ENCODE data around the gene ADGRD1. TPM values are rescaled to one million over a fixed set of nuclear protein-coding genes. Genes with fewer than 3 reads are reported as not detected.

Gene ADGRD1
- total RNA-seq, 6 experiments from 2014 or later = not detected

DNA sequence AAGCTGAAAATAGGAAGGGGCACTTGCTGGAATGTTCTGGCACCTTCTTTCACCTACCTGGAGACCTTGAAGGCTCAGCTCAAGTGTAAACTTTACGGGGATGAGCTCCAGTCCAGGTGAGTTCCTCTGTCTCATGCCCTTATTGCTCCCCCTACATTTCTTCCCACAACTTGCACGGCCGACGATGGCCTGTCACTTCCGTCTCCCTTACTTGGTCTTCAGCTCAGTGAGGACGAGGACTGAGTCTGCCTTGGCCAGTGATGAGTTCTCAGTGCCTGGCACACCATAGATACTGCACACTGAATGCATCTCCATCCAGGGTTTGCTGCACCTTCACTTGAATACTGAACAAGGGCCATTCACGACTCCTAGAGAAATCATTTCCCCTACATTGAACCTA is 21.4 kb downstream of the ADGRD1 start:
- no peaks in the 10 kb centered on the region for H3K36me3 Mint-ChIP-seq (ENCODE audit: low read depth)

DNA sequence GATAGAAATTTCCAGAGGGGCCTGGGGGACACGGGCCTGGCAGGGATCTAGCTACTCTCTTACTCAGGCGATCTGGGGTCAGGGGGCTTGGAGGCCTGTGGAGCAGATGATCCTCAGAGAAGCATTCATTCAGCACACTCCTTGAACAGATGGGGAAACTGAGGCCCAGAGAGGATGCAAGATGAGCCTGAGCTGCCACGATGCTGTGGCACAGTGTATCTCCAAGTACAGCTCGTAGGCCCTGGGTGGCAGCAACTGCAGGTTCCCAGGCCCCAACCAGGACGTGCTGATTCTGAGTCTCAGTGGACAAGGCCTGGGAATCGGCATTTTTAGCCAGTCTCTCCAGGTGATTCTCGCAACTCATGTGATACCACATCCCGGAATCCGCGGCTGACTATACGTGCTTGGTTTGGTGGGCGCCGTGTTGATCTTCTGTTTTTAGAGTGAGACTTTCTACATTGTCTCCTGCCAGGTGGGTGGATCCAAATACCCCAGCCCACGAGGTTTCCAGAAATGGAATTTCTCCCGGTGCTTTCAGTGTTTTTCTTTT is 22.5 kb downstream of the ADGRD1 start:
- Mint-ChIP-seq H3K9me3 (peaks cover 42% of the 10 kb centered on the region), H3K4me1 (ENCODE audit: low read depth) (no peaks in the 10 kb centered on the region)
- DNase-seq = no peak

More for the DNA sequence above, 21.4 kb downstream of the ADGRD1 start:
- no peak overlapping the region for H3K27ac Mint-ChIP-seq
- H3K9me3 Mint-ChIP-seq = peaks cover 44% of the 10 kb centered on the region
- no peak overlapping the region for H3K4me3 Mint-ChIP-seq
- TF ChIP-seq, protein P1, sequence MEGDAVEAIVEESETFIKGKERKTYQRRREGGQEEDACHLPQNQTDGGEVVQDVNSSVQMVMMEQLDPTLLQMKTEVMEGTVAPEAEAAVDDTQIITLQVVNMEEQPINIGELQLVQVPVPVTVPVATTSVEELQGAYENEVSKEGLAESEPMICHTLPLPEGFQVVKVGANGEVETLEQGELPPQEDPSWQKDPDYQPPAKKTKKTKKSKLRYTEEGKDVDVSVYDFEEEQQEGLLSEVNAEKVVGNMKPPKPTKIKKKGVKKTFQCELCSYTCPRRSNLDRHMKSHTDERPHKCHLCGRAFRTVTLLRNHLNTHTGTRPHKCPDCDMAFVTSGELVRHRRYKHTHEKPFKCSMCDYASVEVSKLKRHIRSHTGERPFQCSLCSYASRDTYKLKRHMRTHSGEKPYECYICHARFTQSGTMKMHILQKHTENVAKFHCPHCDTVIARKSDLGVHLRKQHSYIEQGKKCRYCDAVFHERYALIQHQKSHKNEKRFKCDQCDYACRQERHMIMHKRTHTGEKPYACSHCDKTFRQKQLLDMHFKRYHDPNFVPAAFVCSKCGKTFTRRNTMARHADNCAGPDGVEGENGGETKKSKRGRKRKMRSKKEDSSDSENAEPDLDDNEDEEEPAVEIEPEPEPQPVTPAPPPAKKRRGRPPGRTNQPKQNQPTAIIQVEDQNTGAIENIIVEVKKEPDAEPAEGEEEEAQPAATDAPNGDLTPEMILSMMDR (IDR thresholded peaks at IDR 0.05) = no peak
- H3K27me3 Mint-ChIP-seq (ENCODE audit: insufficient read depth) = no peaks in the 10 kb centered on the region; the same call in 1 of the 2 replicates
- H3K4me1 Mint-ChIP-seq (ENCODE audit: low read depth) = no peaks in the 10 kb centered on the region
- no peak for DNase-seq

DNA sequence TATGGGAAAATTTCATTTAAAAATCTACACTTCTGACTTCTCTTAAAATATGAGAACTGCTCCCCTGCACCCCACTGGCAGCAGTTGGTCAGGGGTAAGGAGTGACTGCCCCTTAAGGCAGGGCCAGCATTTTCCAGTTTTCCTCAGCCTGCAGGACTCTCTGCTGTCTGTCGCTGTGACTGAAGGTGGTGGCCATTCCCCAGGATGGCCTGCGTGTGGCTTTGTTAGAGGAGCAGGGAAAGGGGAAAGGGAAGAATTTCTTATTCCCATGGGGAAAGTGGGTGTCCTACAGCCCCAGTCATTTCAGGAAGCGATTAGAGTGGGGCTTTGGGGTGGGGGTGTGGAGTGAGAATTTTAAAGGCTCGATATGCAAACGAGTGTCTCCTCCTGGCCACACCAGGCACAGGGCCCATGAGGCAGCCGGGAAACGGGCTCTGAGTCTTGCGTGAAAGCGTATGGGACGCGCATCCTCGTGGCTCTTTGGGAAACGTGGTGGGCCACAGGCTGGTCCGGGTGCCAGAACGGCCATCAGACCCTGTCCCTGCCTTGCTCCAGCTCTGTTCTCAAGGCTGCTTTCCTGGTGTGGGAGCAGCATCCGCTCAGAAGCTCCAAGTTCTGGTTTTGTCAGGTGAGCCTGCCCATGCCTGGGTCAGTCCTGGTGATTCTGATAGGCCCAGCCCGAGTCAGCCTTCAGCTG is 23.5 kb downstream of the ADGRD1 start:
- H3K27me3 Mint-ChIP-seq (ENCODE audit: insufficient read depth) = no peaks in the 10 kb centered on the region; the same call in 1 of the 2 replicates
- H3K27ac Mint-ChIP-seq = no peak overlapping the region
- H3K4me1 Mint-ChIP-seq (ENCODE audit: low read depth) = no peaks in the 10 kb centered on the region
- no peak for DNase-seq
- peaks cover 41% of the 10 kb centered on the region for H3K9me3 Mint-ChIP-seq
- H3K4me3 Mint-ChIP-seq = no peak overlapping the region
- TF ChIP-seq, protein P1 (IDR thresholded peaks at IDR 0.05) = no peak
- H3K36me3 Mint-ChIP-seq (ENCODE audit: low read depth) = no peaks in the 10 kb centered on the region

More for the DNA sequence above, 22.5 kb downstream of the ADGRD1 start:
- H3K27ac Mint-ChIP-seq = no peak overlapping the region
- H3K4me3 Mint-ChIP-seq = no peak overlapping the region
- H3K27me3 Mint-ChIP-seq (ENCODE audit: insufficient read depth) = no peaks in the 10 kb centered on the region; the same call in 1 of the 2 replicates
- no peaks in the 10 kb centered on the region for H3K36me3 Mint-ChIP-seq (ENCODE audit: low read depth)
- TF ChIP-seq, protein P1 (IDR thresholded peaks at IDR 0.05) = no peak

DNA sequence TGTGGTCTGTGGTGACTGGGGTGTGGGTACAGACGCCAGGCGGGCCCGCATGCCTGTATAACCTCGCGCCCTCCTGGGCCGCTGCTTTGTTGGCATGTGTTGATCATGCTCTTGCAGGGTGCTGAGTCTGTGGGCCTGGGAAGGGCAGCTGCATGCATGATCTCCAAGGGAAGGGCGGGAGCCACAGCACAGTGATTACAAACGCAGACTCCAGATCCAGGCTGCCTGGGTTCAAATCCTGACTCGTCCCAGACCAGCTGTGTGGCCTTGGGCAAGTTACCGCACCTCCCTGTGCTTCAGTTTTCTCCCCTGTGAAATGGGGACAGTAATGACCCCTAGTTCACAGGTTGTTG is 24.0 kb downstream of the ADGRD1 start:
- Mint-ChIP-seq H3K9me3 (peaks cover 42% of the 10 kb centered on the region), H3K4me3 (no peak overlapping the region), H3K27ac (no peak overlapping the region), H3K4me1 (ENCODE audit: low read depth) (no peaks in the 10 kb centered on the region), H3K36me3 (ENCODE audit: low read depth) (no peaks in the 10 kb centered on the region; the same call in 1 of the 2 replicates), H3K27me3 (ENCODE audit: insufficient read depth) (no peaks in the 10 kb centered on the region; the same call in 1 of the 2 replicates)
- TF ChIP-seq, protein P1 (IDR thresholded peaks at IDR 0.05) = no peak
- no peak for DNase-seq

DNA sequence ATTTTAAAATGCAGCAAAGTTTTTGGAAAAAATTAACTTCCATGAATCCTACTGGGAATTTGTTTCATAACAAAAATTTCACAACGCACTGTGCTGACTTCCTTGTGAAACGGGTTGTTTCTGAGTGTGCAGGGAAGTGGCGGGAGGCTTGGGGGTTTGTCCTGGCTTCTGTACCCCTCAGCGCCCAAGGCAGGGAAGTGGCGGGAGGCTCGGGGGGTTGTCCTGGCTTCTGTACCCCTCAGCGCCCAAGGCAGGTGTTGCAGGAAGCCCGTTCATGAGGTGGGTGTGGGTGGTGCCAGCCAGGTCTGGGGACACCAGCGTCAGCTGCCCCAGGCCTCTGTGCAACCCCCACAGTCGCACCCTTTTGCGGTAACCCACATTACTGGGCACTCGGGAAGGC is 25.1 kb downstream of the ADGRD1 start:
- TF ChIP-seq, protein P1 (IDR thresholded peaks at IDR 0.05) = no peak
- Mint-ChIP-seq H3K36me3 (ENCODE audit: low read depth) (no peaks in the 10 kb centered on the region; the same call in 1 of the 2 replicates), H3K4me3 (no peak overlapping the region), H3K27me3 (ENCODE audit: insufficient read depth) (no peaks in the 10 kb centered on the region; the same call in 1 of the 2 replicates), H3K27ac (no peak overlapping the region), H3K4me1 (ENCODE audit: low read depth) (no peaks in the 10 kb centered on the region), H3K9me3 (peaks cover 50% of the 10 kb centered on the region)
- DNase-seq = no peak
